NB4 (cell line): ENCODE measurements around the gene MRPL36.

ENCODE experiments used
- CTCF ChIP-seq: IDR thresholded peaks from one replicate; pipeline ENCODE4 v1.5.1; 2012; ENCODE audit warnings: low read depth, low read length
- MYC ChIP-seq: IDR thresholded peaks from 2 replicates; pipeline ENCODE4 v1.6.1; 2011; ENCODE audit warnings: low read depth, low read length
- POLR2A ChIP-seq: IDR thresholded peaks from 2 replicates; pipeline ENCODE4 v1.6.1; 2011; ENCODE audit warnings: mild to moderate bottlenecking; ENCODE audit not compliant: insufficient read length; ENCODE audit errors: extremely low read depth

GRCh38 chr5:1770443-1770802, 29.2 kb downstream of the MRPL36 start:
- TF ChIP-seq POLR2A, result no peak
- no peak for TF ChIP-seq CTCF
- no peak for TF ChIP-seq MYC
